GM19468 (cell line): ENCODE results near the gene GLA.

Source experiments
- ATAC-seq: cut with Tn5 transposase; IDR thresholded peaks from one replicate; pipeline ENCODE4 v1.9.1; 2021; ENCODE audit warnings: mild to moderate bottlenecking, moderate library complexity, moderate number of reproducible peaks; ENCODE audit not compliant: unreplicated experiment; ENCODE audit errors: extremely low read depth

GLA gene

DNA sequence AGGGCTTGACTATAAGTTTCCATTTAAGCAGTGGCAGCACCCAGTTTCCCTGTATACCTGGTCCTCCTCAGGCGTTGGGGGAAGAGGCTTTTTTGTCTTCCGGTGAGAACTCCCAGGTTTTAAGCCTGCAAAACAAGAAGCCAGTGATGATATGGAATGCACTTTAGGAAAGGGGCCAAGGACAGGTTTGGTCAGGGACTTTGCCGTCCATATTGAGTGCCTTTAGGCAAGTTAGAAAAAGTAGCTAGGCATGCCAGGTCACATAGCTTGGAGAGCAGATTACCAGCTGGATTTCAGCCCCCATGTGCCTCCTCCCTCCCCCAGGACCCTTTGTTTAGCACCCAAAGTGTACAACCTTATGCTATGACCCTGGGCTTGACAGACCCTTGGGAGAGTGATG, 45.6 kb downstream of the GLA start:
- no peak for ATAC-seq

DNA sequence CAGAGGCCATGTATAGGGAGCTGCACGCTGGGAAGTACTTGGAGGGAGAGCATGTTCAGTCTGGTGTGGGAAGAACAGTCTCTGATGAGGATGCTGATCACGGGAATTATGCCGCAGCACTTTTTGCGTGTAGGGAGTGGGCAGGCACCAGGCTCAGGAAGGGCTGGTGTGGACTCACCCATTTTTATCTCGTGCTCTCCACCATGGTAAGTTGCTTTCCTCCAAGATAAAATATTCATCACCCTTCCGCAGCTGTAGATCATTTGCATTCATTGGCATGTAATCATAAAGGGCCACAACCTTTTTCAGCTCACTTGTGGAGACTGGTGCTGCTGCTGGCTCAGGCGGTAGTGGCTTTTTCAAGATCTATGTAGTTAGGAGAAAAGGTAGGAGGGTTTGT, 47.3 kb downstream of the GLA start:
- ATAC-seq = no peak

DNA sequence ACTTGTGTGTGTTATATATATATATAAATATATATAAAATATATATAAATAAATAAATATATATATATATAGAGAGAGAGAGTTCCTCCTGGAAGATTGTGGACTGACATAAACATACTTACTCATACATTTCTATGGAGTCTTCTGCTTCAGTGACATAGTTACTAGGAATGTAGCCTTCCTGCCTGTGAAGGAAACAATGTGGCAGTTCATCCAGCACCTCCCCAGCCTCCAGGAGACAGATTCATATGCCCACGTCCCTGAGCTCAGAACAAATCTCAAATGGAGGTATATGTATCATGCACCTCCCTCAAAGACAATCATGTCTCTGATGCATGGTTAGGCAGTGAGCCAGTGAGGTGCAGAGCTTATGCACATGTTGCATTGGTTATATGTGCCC, 47.8 kb downstream of the GLA start:
- ATAC-seq = no peak

DNA sequence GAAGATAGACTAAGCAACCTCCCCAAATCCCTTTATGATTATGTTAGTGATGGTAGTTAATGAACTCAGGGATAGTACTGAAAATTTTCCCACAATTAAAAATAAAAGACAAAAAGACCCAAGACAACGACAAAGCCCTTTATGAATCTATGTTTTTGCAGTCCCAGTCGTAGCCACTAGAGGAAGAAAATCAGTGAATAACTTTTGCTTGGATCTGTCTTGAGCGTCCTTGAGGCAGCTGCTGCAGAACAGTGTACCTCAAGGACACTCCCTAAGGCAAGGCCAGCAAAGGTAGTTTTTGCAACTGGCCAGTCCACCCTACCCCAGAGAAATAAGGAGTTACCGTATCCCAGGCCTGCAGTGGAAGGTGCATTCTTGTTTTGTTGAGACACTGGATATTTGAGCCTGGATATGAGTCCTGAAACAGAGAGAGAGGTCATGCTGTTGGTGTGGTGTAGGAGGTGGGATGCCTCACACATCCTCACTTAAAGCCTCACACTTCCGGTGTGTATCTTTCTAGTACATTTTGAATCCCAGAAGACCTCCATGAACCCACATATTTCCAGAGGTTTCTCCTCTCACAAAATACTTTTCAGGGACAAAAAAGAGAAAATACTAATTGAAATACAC, 50.4 kb downstream of the GLA start:
- no peak for ATAC-seq

DNA sequence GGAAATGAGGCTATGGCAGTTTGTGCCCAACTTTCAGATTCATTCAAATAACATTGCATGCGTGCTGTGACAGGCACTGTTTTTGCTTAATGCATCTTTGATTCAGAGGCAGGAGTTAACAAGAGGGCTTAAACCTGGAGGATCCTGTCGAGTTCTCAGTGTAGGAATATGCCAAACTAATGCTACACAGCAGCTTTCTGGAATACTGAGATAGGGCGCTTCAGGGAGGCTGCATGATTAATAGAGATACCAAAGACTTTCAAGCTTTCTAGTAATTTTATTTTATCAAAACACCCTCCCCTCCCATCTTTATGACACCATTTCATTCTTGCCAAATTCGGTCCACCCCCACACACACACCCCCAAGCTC, 58.5 kb downstream of the GLA start:
- ATAC-seq = no peak

DNA sequence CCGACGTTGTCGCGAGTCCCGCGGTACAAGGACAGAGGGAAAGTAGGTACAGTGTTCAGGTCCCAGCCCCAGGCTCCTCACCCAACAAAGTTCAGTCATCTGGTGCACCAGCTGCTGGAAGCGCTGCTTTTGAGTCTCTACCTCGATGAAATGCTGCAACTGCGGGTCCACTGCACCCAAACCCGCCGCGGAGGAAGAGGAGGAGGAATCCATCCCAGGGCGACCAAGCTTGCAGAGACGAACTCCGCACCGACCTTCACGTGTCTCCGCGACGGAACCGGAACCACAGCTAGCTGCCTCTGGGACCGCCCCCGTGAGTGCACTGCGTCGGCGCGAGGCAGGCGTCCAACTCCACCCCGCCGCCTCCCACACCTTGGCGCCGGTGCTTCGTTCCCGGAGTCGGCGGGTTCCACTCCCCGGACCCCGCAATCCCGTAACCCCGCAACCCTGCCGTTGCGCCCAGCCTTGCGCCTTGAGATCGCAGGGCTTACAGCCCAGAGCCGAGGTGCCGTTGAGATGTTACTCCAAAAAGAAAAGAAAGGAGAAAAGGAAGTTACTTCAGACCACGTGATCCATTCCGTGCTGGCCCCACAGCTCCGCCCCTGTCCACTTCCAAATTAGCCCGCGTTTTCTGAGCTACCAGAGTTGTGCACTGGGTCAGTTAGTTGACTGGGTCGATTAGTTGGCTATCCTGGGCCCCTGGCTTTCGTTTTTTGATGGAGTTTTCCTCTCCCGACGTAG, 59.1 kb downstream of the GLA start, which contains the start of gene TIMM8A:
TIMM8A (minus strand) TSS at position 291 of the 741 bp plus-strand sequence; CDS start at position 213, 78 bp downstream.
- peak; percentile 78 for ATAC-seq

DNA sequence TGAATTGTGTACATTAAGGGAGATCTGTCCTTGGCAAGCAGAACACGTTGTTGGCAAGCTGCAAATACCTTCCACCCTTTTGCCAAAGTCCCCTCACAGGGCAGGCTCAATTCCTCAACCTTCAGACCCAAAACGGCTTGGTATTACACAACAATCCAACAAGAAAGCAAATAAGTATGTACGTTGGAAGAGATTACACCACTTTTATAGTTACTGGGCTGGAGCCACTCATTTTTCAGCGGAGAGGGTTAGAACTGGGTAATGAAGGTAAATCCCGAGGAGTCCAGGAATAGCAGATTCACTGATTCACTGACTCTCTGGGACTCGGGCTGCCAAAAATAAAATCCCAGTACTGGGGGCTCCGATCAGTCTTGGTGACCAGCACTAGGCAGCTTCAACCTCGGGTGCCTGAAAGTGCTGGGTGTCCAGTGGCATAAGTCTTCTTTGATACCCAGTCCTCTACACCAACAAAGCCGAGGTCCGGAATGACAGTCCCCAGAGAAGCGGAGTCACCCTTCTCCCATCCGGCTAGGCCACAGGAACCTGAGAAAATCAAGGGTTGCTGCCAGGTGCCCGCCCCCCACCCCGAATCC, 59.8 kb downstream of the GLA start:
- no peak for ATAC-seq
